HepG2 (cell line): ENCODE results near the gene PSMB2. TPM values are rescaled to one million over a fixed set of nuclear protein-coding genes. Genes with fewer than 3 reads are reported as not detected.
A peak's percentile ranks its signal among the peaks of the same experiment; 100 is the strongest.

Experiments used
- ATAC-seq: fragments of 200-7000 bp; cut with Tn5 transposase; 3 replicates; pipeline ENCODE4 v1.9.1; 2020; ENCODE audit warnings: mild to moderate bottlenecking, moderate library complexity
- BruUV-seq: library from RNA; stranded (reverse); fragments of 400-500 nt; replicated peaks from 2 replicates; lab custom pipeline; 2021; lab: Mats Ljungman, UMichigan
- CTCF ChIA-PET: fragments of 300-600 bp; formaldehyde crosslinking; extraction: SDS; loops from one replicate; lab custom pipeline; 2021; ENCODE audit warnings: low total read pairs, inconsistent platforms, low intra/inter-chr PET ratio; lab: Yijun Ruan, JAX
- POLR2A ChIA-PET: fragments of 350-600 bp; sonication (Branson Sonifier 250); formaldehyde crosslinking; loops from one replicate; lab custom pipeline; 2020; ENCODE audit warnings: antibody characterized with exemption, inconsistent platforms; lab: Yijun Ruan, JAX
- DNase-seq: peaks from one replicate; pipeline ENCODE4 v3.0.0-alpha.2; 2015; ENCODE audit warnings: low spot score
- FAIRE-seq: peaks from 3 replicates; lab custom pipeline; 2011; peaks lifted over from hg19 to GRCh38; lab: Jason Lieb, UNC
- H2AFZ ChIP-seq: one replicate; pipeline ENCODE4 v1.6.1; 2011; ENCODE audit warnings: low read length, inconsistent platforms
- H3K27ac ChIP-seq: fragments of 300-600 bp; 3 replicates; pipeline ENCODE4 v1.8.0; 2011; ENCODE audit warnings: mixed run types, mild to moderate bottlenecking, mixed read lengths, low read length, inconsistent platforms; ENCODE audit not compliant: insufficient read depth; ENCODE audit errors: extremely low read length
- H3K27me3 ChIP-seq, 2 experiments: fragments of 200-600 bp in 1 of 2; 2 replicates in 1 of 2; 3 replicates in 1 of 2; pipeline versions ENCODE4 v1.6.0 to v1.8.0; 2011; ENCODE audit warnings: low read length in 2 of 2, mild to moderate bottlenecking in 2 of 2, moderate library complexity in 2 of 2, inconsistent platforms in 1 of 2; ENCODE audit not compliant: insufficient read depth in 2 of 2, control insufficient read depth in 1 of 2
- H3K36me3 ChIP-seq, 2 experiments: fragments of 200-600 bp in 1 of 2; replicated peaks in 1 of 2; 2 replicates in 1 of 2; 3 replicates in 1 of 2; pipeline versions ENCODE4 v1.5.1 to v1.8.0; 2011; ENCODE audit warnings: low read length in 2 of 2, inconsistent platforms in 1 of 2; ENCODE audit not compliant: insufficient read depth in 2 of 2, control insufficient read depth in 1 of 2
- H3K4me1 ChIP-seq: 2 replicates; pipeline ENCODE4 v1.5.1; 2012; ENCODE audit warnings: low read length, inconsistent platforms; ENCODE audit not compliant: insufficient read depth
- H3K4me2 ChIP-seq: 2 replicates; pipeline ENCODE4 v1.6.0; 2011; ENCODE audit warnings: low read depth, low read length, inconsistent platforms
- H3K4me3 ChIP-seq, 3 experiments: fragments of 200-600 bp in 1 of 3; sonication (generic), shearing (Covaris generic) in 1 of 3; replicated peaks in 1 of 3; 2 replicates each; pipeline ENCODE4 v1.5.1; 2011 to 2016; ENCODE audit warnings: low read length in 3 of 3, inconsistent platforms in 2 of 3, low read depth in 2 of 3, mild to moderate bottlenecking in 2 of 3, control low read depth in 1 of 3, mixed read lengths in 1 of 3; ENCODE audit not compliant: insufficient read depth in 1 of 3
- H3K79me2 ChIP-seq: one replicate; pipeline ENCODE4 v1.6.1; 2011; ENCODE audit warnings: low read length, inconsistent platforms; ENCODE audit not compliant: insufficient read depth
- H3K9ac ChIP-seq: 2 replicates; pipeline ENCODE4 v1.6.0; 2011; ENCODE audit warnings: mild to moderate bottlenecking, low read depth, low read length, inconsistent platforms; ENCODE audit not compliant: insufficient read depth
- H3K9me3 ChIP-seq: 2 replicates; pipeline ENCODE4 v1.5.1; 2012; ENCODE audit warnings: mild to moderate bottlenecking, low read length
- H4K20me1 ChIP-seq: 2 replicates; pipeline ENCODE4 v1.6.0; 2011; ENCODE audit warnings: inconsistent platforms, mild to moderate bottlenecking, low read length, moderate library complexity; ENCODE audit not compliant: insufficient read depth
- AGO1 ChIP-seq: fragments of 200-400 bp; formaldehyde crosslinking; IDR thresholded peaks from 2 replicates; pipeline ENCODE4 v1.6.1; 2017; ENCODE audit warnings: mild to moderate bottlenecking, low read depth, low read length, moderate library complexity; ENCODE audit not compliant: poor library complexity, severe bottlenecking
- AHDC1 ChIP-seq: sonication (generic); formaldehyde crosslinking; IDR thresholded peaks from 2 replicates; pipeline ENCODE4 v1.5.1; 2020; ENCODE audit warnings: mild to moderate bottlenecking, missing genetic modification reagents, borderline replicate concordance
- ATF4 ChIP-seq, 2 experiments: fragments of 450-650 bp in 1 of 2; sonication (generic) in 1 of 2; formaldehyde crosslinking; IDR thresholded peaks; 2 replicates each; pipeline versions ENCODE4 v1.5.0 to v1.8.0; 2020 to 2022; ENCODE audit warnings: mild to moderate bottlenecking in 1 of 2, missing genetic modification reagents in 1 of 2
- FIP1L1 ChIP-seq: fragments of 200-400 bp; formaldehyde crosslinking; IDR thresholded peaks from 2 replicates; pipeline ENCODE4 v1.6.1; 2018; ENCODE audit warnings: low read depth, mild to moderate bottlenecking, low read length, moderate library complexity, borderline replicate concordance; ENCODE audit not compliant: insufficient read depth
- FOXA1 ChIP-seq, 2 experiments: fragments of 450-650 bp in 1 of 2; sonication (generic) in 1 of 2; formaldehyde crosslinking in 1 of 2; IDR thresholded peaks; 2 replicates each; pipeline versions ENCODE4 v1.4.0 to v1.6.1; 2016 to 2020; ENCODE audit warnings: missing genetic modification reagents in 1 of 2
- KDM2A ChIP-seq: sonication (generic); formaldehyde crosslinking; IDR thresholded peaks from 2 replicates; pipeline ENCODE4 v1.4.0; 2020; ENCODE audit warnings: low read depth, missing genetic modification reagents, borderline replicate concordance
- LBX2 ChIP-seq: sonication (generic); formaldehyde crosslinking; IDR thresholded peaks from 2 replicates; pipeline ENCODE4 v1.5.0; 2020; ENCODE audit warnings: missing genetic modification reagents, mild to moderate bottlenecking, borderline replicate concordance
- NFE2L1 ChIP-seq: sonication (generic); formaldehyde crosslinking; IDR thresholded peaks from 2 replicates; pipeline ENCODE4 v1.4.0; 2020; ENCODE audit warnings: missing genetic modification reagents, mild to moderate bottlenecking, borderline replicate concordance
- NKX3-1 ChIP-seq: sonication (generic); formaldehyde crosslinking; IDR thresholded peaks from 2 replicates; pipeline ENCODE4 v1.5.0; 2020; ENCODE audit warnings: missing genetic modification reagents
- REPIN1 ChIP-seq: sonication (generic); formaldehyde crosslinking; IDR thresholded peaks from 2 replicates; pipeline ENCODE4 v1.8.0; 2022; ENCODE audit warnings: missing genetic modification reagents, low read depth, mild to moderate bottlenecking, borderline replicate concordance
- ZNF12 ChIP-seq: sonication (generic); formaldehyde crosslinking; IDR thresholded peaks from 2 replicates; pipeline ENCODE4 v1.5.0; 2020; ENCODE audit warnings: missing genetic modification reagents
- ZNF550 ChIP-seq: sonication (generic); formaldehyde crosslinking; IDR thresholded peaks from 2 replicates; pipeline ENCODE4 v1.4.0; 2020; ENCODE audit warnings: mild to moderate bottlenecking, missing genetic modification reagents, borderline replicate concordance
- ZNF629 ChIP-seq: sonication (generic); formaldehyde crosslinking; conservative IDR thresholded peaks from 2 replicates; pipeline ENCODE4 v1.5.0; 2020; ENCODE audit warnings: missing genetic modification reagents
- ZNF674 ChIP-seq: sonication (generic); formaldehyde crosslinking; IDR thresholded peaks from 2 replicates; pipeline ENCODE4 v1.5.0; 2020; ENCODE audit warnings: low read depth, mild to moderate bottlenecking, missing genetic modification reagents
- ZNF768 ChIP-seq: sonication (generic); formaldehyde crosslinking; IDR thresholded peaks from 2 replicates; pipeline ENCODE4 v1.4.0; 2020; ENCODE audit warnings: missing genetic modification reagents
- WGBS: methylation state at CpG from one replicate; pipeline ENCODE4 v1.1.6; 2017; ENCODE audit warnings: low lambda C conversion rate; 5-methylcytosine and 5-hydroxymethylcytosine counted together
- in situ Hi-C: cut with HindIII; loops from 2 replicates; pipeline ENCODE4 v1.10.0; 2017; ENCODE audit warnings: low pct_unique_long_range_greater_than_20kb; ENCODE audit not compliant: extremely low pct_ligation_motif_present
- intact Hi-C: fragments of 100-400 bp; cut with micrococcal nuclease; formaldehyde crosslinking; loops from one replicate; pipeline ENCODE4 v1.10.0; 2022; ENCODE audit not compliant: unreplicated experiment
- polyA plus RNA-seq, 8 experiments: library from polyadenylated mRNA; depleted of rRNA in 3 of 8; stranded (reverse) in 7 of 8; unstranded in 1 of 8; fragments of >200 nt; fragmentation: Illumina TruSeq in 4 of 8; extraction: Trizol in 4 of 8; gene quantifications; 2 replicates each; pipeline versions ENCODE4 v1.2.1 to v1.2.3, GENCODE V29; 2011 to 2016; ENCODE audit warnings: low read depth in 4 of 8, missing spikeins in 1 of 8, mixed read lengths in 1 of 8; ENCODE audit not compliant: insufficient read depth in 1 of 8
- total RNA-seq, 5 experiments: library from RNA; depleted of rRNA; stranded (reverse); fragments of >200 nt; fragmentation: Illumina TruSeq; extraction: Trizol; gene quantifications; 2 replicates each; pipeline ENCODE4 v1.2.3, GENCODE V29; 2016; ENCODE audit warnings: low read depth in 1 of 5

PSMB2 gene
- total and polyA plus RNA-seq, 2 of the 13 experiments (the other 11 are each of a cell fraction or from before 2014, with no cell fraction given) = 60.6 to 62.2 TPM

DNA sequence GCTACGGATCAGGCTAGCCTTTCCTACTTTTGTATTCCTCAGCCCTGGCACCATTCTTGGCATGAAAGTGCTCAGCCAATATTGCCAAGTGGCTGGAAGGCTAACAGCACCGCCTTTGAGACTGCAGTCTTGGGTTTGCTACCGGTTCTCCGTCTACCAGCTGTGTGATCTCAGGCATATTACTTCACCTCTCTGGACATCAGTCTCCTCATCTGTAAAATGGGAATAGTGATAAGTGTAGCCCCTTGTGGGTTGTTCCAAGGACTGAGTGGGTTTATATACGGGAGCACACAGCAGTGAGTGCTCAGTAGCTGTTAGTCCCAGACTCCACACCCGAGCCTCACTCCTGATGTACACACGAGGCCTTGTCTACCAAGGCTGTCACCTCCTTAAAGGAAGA, 54.5 kb downstream of the PSMB2 start:
- Histone ChIP-seq H3K27ac (no peak overlapping the region), H3K4me2 (no peak overlapping the region), H2AFZ (no peak overlapping the region), H3K4me3 (no peak overlapping the region), H4K20me1 (no peaks in the 10 kb centered on the region), H3K9ac (no peak overlapping the region), H3K4me1 (no peaks in the 10 kb centered on the region), H3K36me3 (no peaks in the 10 kb centered on the region), H3K9me3 (no peaks in the 10 kb centered on the region), H3K27me3 (no peaks in the 10 kb centered on the region), H3K79me2 (no peaks in the 10 kb centered on the region)
- intact Hi-C loops = no loop called here
- in situ Hi-C loops = no loop called here
- 94% methylated on average over 7 of the region's 7 CpGs for WGBS
- DNase-seq = no peak
- CTCF ChIA-PET = no interaction called here
- no peak for FAIRE-seq
- no TSS peak for BruUV-seq
- TF ChIP-seq AHDC1 (CRISPR knock-in tag) = no peak
- TF ChIP-seq REPIN1 (CRISPR knock-in tag) = no peak
- TF ChIP-seq AGO1 = no peak
- TF ChIP-seq FIP1L1 = no peak
- TF ChIP-seq ATF4 (CRISPR knock-in tag; IDR thresholded peaks at IDR 0.05) = no peak
- peak; percentile 23; the same call in 1 of the 2 replicates for TF ChIP-seq ZNF768
- TF ChIP-seq ZNF550 = no peak
- no peak for TF ChIP-seq NFE2L1
- no peak for TF ChIP-seq LBX2
- TF ChIP-seq ZNF629 (CRISPR knock-in tag) = peak; percentile 67
- no peak for TF ChIP-seq ZNF12 (CRISPR knock-in tag)
- no peak for TF ChIP-seq ZNF674 (CRISPR knock-in tag)
- no peak for TF ChIP-seq NKX3-1 (CRISPR knock-in tag)
- no peak for TF ChIP-seq FOXA1 (IDR thresholded peaks at IDR 0.05)
- TF ChIP-seq FOXA1 (CRISPR knock-in tag; IDR thresholded peaks at IDR 0.05) = no peak
- no peak for TF ChIP-seq KDM2A (CRISPR knock-in tag)
- no peak for ATAC-seq
- POLR2A ChIA-PET = no interaction called here
